ENCODE data around the gene AGMO.

AGMO gene

DNA sequence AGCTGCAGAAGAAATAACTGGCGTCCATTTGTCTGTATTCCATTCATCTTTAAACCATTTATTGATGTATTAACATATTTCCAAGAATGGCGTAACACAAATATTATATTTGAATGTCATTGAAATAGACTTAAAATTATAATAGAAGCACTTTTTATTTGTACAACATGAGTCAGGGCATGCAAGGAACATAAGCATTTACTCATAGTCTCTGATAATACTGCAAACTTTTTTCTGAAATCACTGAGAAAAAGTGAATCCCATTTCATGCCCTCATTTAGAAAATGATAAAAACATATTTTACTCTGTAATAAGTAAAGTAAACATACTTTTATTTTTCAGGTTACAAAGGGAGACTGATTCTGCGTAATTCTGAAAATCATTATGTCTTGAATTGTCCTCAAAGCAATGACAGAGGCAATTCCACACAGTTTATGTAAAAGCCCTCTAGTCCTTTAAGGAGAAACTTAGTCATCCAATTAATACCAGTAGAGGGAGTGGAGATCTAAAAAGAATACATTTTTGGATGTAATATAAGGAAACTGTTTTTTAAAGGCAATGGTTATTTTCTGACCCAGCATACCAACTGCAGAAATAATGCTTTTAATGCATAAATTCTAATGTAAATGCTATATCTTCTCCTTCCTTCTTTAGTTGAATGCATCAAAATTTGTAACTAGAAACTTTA is 58.1 kb downstream of the AGMO start:
- TF ChIP-seq, protein P1, sequence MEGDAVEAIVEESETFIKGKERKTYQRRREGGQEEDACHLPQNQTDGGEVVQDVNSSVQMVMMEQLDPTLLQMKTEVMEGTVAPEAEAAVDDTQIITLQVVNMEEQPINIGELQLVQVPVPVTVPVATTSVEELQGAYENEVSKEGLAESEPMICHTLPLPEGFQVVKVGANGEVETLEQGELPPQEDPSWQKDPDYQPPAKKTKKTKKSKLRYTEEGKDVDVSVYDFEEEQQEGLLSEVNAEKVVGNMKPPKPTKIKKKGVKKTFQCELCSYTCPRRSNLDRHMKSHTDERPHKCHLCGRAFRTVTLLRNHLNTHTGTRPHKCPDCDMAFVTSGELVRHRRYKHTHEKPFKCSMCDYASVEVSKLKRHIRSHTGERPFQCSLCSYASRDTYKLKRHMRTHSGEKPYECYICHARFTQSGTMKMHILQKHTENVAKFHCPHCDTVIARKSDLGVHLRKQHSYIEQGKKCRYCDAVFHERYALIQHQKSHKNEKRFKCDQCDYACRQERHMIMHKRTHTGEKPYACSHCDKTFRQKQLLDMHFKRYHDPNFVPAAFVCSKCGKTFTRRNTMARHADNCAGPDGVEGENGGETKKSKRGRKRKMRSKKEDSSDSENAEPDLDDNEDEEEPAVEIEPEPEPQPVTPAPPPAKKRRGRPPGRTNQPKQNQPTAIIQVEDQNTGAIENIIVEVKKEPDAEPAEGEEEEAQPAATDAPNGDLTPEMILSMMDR (conservative IDR thresholded peaks at IDR 0.05; ENCODE audit: low read length), result peak; percentile 34; the same call in 1 of the 2 replicates
- TF ChIP-seq EZH2phosphoT487 (IDR thresholded peaks at IDR 0.05; ENCODE audit: borderline replicate concordance), result no peak
- Histone ChIP-seq H2AFZ (ENCODE audit: low read length) (peak overlapping the region; percentile 12; the same call in 1 of the 2 replicates), H3K4me1 (ENCODE audit: insufficient read depth, low read length, poor library complexity, severe bottlenecking) (peaks cover 10% of the 10 kb centered on the region), H3K79me2 (ENCODE audit: insufficient read depth, low read length) (no peaks in the 10 kb centered on the region), H3K9me3 (ENCODE audit: insufficient read depth, low read depth, low read length) (no peaks in the 10 kb centered on the region), H3K4me3 (ENCODE audit: low read length, poor library complexity, severe bottlenecking) (no peak overlapping the region), H4K20me1 (ENCODE audit: insufficient read depth, low read length, poor library complexity, severe bottlenecking) (no peaks in the 10 kb centered on the region), H3F3A (ENCODE audit: low read depth) (no peaks in the 10 kb centered on the region), H3K27me3 (ENCODE audit: insufficient read depth, low read length, poor library complexity, severe bottlenecking) (no peaks in the 10 kb centered on the region), H3K36me3 (ENCODE audit: insufficient read depth, low read length) (no peaks in the 10 kb centered on the region), H3K4me2 (ENCODE audit: low read depth, low read length, poor library complexity, severe bottlenecking) (no peak overlapping the region), H3K9me2 (replicated peaks; ENCODE audit: low read depth, low read length) (no peaks in the 10 kb centered on the region), H3K9ac (ENCODE audit: low read depth, low read length, poor library complexity, severe bottlenecking) (no peak overlapping the region)

DNA sequence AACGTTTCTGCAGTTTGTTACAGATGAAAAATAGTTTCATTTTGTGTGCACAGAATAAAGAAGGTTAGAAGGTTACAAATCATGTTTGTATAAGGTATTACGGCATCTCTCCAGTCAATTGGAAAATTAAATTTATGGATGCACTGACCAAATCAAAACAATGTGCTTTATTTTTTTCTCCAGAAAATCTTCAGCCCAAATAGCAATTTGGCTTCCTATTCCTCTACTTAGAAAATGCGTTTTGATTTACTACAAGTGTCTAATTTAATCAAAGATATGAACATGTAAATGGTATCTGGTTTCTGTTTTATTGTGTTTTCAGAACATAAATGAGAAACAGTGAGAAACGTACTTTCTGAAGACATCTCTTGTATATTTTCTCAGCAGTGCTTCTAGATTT is 63.4 kb downstream of the AGMO start:
- Histone ChIP-seq H3K36me3 (ENCODE audit: insufficient read depth, low read length) (no peaks in the 10 kb centered on the region), H3K79me2 (ENCODE audit: insufficient read depth, low read length) (no peaks in the 10 kb centered on the region), H3K4me2 (ENCODE audit: low read depth, low read length, poor library complexity, severe bottlenecking) (no peak overlapping the region), H3K4me3 (ENCODE audit: low read length, poor library complexity, severe bottlenecking) (no peak overlapping the region), H3F3A (ENCODE audit: low read depth) (no peaks in the 10 kb centered on the region), H3K4me1 (ENCODE audit: insufficient read depth, low read length, poor library complexity, severe bottlenecking) (no peaks in the 10 kb centered on the region), H3K9me3 (ENCODE audit: insufficient read depth, low read depth, low read length) (no peaks in the 10 kb centered on the region), H2AFZ (ENCODE audit: low read length) (no peak overlapping the region), H4K20me1 (ENCODE audit: insufficient read depth, low read length, poor library complexity, severe bottlenecking) (no peaks in the 10 kb centered on the region), H3K9me2 (replicated peaks; ENCODE audit: low read depth, low read length) (no peaks in the 10 kb centered on the region), H3K9ac (ENCODE audit: low read depth, low read length, poor library complexity, severe bottlenecking) (no peak overlapping the region), H3K27me3 (ENCODE audit: insufficient read depth, low read length, poor library complexity, severe bottlenecking) (no peaks in the 10 kb centered on the region)
- no peak for TF ChIP-seq EZH2phosphoT487 (IDR thresholded peaks at IDR 0.05; ENCODE audit: borderline replicate concordance)
- TF ChIP-seq, protein P1 (conservative IDR thresholded peaks at IDR 0.05; ENCODE audit: low read length), result no peak

DNA sequence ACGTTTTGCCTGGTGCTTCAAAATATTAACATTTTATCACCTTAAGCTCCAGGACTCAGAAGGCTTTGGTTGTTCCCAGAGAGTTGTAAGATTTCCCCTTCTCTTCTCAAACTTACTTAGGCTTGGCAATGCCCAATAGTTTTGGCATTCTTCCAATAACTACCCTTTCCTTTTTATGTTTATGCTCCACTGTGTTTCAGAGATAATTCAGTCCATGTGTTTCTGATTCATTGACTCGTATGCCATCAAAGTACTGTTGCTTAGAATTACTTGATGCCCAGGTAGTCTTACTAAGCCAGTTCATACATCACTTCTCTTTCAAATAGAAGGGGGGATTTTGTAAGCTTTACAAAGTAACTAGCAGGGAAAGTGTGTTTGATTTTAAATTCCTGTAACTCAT is 66.6 kb downstream of the AGMO start:
- Histone ChIP-seq H4K20me1 (ENCODE audit: insufficient read depth, low read length, poor library complexity, severe bottlenecking) (no peaks in the 10 kb centered on the region), H3K79me2 (ENCODE audit: insufficient read depth, low read length) (no peaks in the 10 kb centered on the region), H3F3A (ENCODE audit: low read depth) (no peaks in the 10 kb centered on the region), H3K9me3 (ENCODE audit: insufficient read depth, low read depth, low read length) (no peaks in the 10 kb centered on the region), H2AFZ (ENCODE audit: low read length) (no peak overlapping the region), H3K9me2 (replicated peaks; ENCODE audit: low read depth, low read length) (no peaks in the 10 kb centered on the region), H3K4me3 (ENCODE audit: low read length, poor library complexity, severe bottlenecking) (no peak overlapping the region), H3K4me1 (ENCODE audit: insufficient read depth, low read length, poor library complexity, severe bottlenecking) (no peaks in the 10 kb centered on the region), H3K36me3 (ENCODE audit: insufficient read depth, low read length) (no peaks in the 10 kb centered on the region), H3K27me3 (ENCODE audit: insufficient read depth, low read length, poor library complexity, severe bottlenecking) (no peaks in the 10 kb centered on the region), H3K4me2 (ENCODE audit: low read depth, low read length, poor library complexity, severe bottlenecking) (no peak overlapping the region), H3K9ac (ENCODE audit: low read depth, low read length, poor library complexity, severe bottlenecking) (no peak overlapping the region)
- TF ChIP-seq, protein P1 (conservative IDR thresholded peaks at IDR 0.05; ENCODE audit: low read length), result no peak
- no peak for TF ChIP-seq EZH2phosphoT487 (IDR thresholded peaks at IDR 0.05; ENCODE audit: borderline replicate concordance)

All from Loucy (cell line).